ENCODE measurements around the gene ZNF555. TPM values are rescaled to one million over a fixed set of nuclear protein-coding genes. Genes with fewer than 3 reads are reported as not detected.
A peak's percentile ranks its signal among the peaks of the same experiment; 100 is the strongest.

The ZNF555 gene
- total RNA-seq, 1 donor = 6.2 TPM

GRCh38 chr19:2805991-2806649 is 35.2 kb upstream of the ZNF555 start:
- Histone ChIP-seq H3K4me1 (ENCODE audit: insufficient read depth, low read length) (no peaks in the 10 kb centered on the region), H3K9me3 (ENCODE audit: low read depth, low read length) (no peaks in the 10 kb centered on the region), H3K4me3 (ENCODE audit: insufficient read depth, low read length) (no peak overlapping the region), H4K20me1 (ENCODE audit: insufficient read depth, low read length) (no peaks in the 10 kb centered on the region), H3K36me3 (ENCODE audit: insufficient read depth, low read length) (peaks cover 30% of the 10 kb centered on the region), H3K27me3 (ENCODE audit: insufficient read depth, low read length) (no peaks in the 10 kb centered on the region), H3K4me2 (ENCODE audit: insufficient read depth, low read length) (no peak overlapping the region), H2AFZ (ENCODE audit: low read length) (no peak overlapping the region), H3K27ac (ENCODE audit: low read depth, low read length) (no peak overlapping the region), H3K79me2 (ENCODE audit: insufficient read depth, low read length) (no peaks in the 10 kb centered on the region)
- DNase-seq (ENCODE audit: insufficient read length, low spot score, missing footprints) = peak; percentile 87
- TF ChIP-seq CTCF (IDR thresholded peaks at IDR 0.05; ENCODE audit: extremely low read depth, low read depth, low read length) = no peak

GRCh38 chr19:2806736-2807378 is 34.4 kb upstream of the ZNF555 start:
- Histone ChIP-seq H2AFZ (ENCODE audit: low read length) (no peak overlapping the region), H3K4me3 (ENCODE audit: insufficient read depth, low read length) (no peak overlapping the region), H4K20me1 (ENCODE audit: insufficient read depth, low read length) (no peaks in the 10 kb centered on the region), H3K9me3 (ENCODE audit: low read depth, low read length) (no peaks in the 10 kb centered on the region), H3K27me3 (ENCODE audit: insufficient read depth, low read length) (no peaks in the 10 kb centered on the region), H3K79me2 (ENCODE audit: insufficient read depth, low read length) (no peaks in the 10 kb centered on the region), H3K27ac (ENCODE audit: low read depth, low read length) (no peak overlapping the region), H3K36me3 (ENCODE audit: insufficient read depth, low read length) (peaks cover 35% of the 10 kb centered on the region), H3K4me2 (ENCODE audit: insufficient read depth, low read length) (no peak overlapping the region), H3K4me1 (ENCODE audit: insufficient read depth, low read length) (no peaks in the 10 kb centered on the region)
- DNase-seq (ENCODE audit: insufficient read length, low spot score, missing footprints) = peak; percentile 79
- no peak for TF ChIP-seq CTCF (IDR thresholded peaks at IDR 0.05; ENCODE audit: extremely low read depth, low read depth, low read length)

GRCh38 chr19:2807379-2808128 is 33.7 kb upstream of the ZNF555 start:
- Histone ChIP-seq H3K4me1 (ENCODE audit: insufficient read depth, low read length) (no peaks in the 10 kb centered on the region), H4K20me1 (ENCODE audit: insufficient read depth, low read length) (no peaks in the 10 kb centered on the region), H3K36me3 (ENCODE audit: insufficient read depth, low read length) (peaks cover 34% of the 10 kb centered on the region), H3K4me3 (ENCODE audit: insufficient read depth, low read length) (no peak overlapping the region), H2AFZ (ENCODE audit: low read length) (no peak overlapping the region), H3K27ac (ENCODE audit: low read depth, low read length) (no peak overlapping the region), H3K4me2 (ENCODE audit: insufficient read depth, low read length) (no peak overlapping the region), H3K9me3 (ENCODE audit: low read depth, low read length) (no peaks in the 10 kb centered on the region), H3K27me3 (ENCODE audit: insufficient read depth, low read length) (no peaks in the 10 kb centered on the region), H3K79me2 (ENCODE audit: insufficient read depth, low read length) (no peaks in the 10 kb centered on the region)
- TF ChIP-seq CTCF (IDR thresholded peaks at IDR 0.05; ENCODE audit: extremely low read depth, low read depth, low read length) = no peak
- DNase-seq (ENCODE audit: insufficient read length, low spot score, missing footprints) = peak; percentile 89

Data from osteoblast (primary cell).